SJSA1 (cell line): Measurements from ENCODE around the gene HINT1. TPM values are rescaled to one million over a fixed set of nuclear protein-coding genes. Genes with fewer than 3 reads are reported as not detected.
"Not testable (repeated sequence)": the region's sequence is repeated elsewhere in the genome, so short reads cannot be mapped to it uniquely, and the experiment has no call there.

Experiments used
- DNase-seq, 2 experiments: peaks; one replicate each; pipeline ENCODE4 v3.0.0-alpha.2; 2015 to 2020; ENCODE audit warnings: low spot score in 2 of 2, low read depth in 1 of 2
- H3K27ac ChIP-seq: fragments of 250-450 bp; sonication (Bioruptor Pico); 2 replicates; pipeline ENCODE4 v1.5.1; 2020; ENCODE audit warnings: mild to moderate bottlenecking, moderate library complexity
- H3K27me3 ChIP-seq: fragments of 250-450 bp; sonication (Bioruptor Pico); replicated peaks from 2 replicates; pipeline ENCODE4 v1.5.1; 2020; ENCODE audit warnings: mild to moderate bottlenecking, moderate library complexity
- H3K36me3 ChIP-seq: fragments of 250-450 bp; sonication (Bioruptor Pico); 2 replicates; pipeline ENCODE4 v1.5.1; 2020; ENCODE audit warnings: mild to moderate bottlenecking
- H3K4me1 ChIP-seq: fragments of 250-450 bp; sonication (Bioruptor Pico); replicated peaks from 2 replicates; pipeline ENCODE4 v1.6.1; 2021; ENCODE audit warnings: mild to moderate bottlenecking
- H3K4me3 ChIP-seq: fragments of 250-450 bp; sonication (Bioruptor Pico); 2 replicates; pipeline ENCODE4 v1.5.1; 2020; ENCODE audit warnings: mild to moderate bottlenecking
- H3K9me3 ChIP-seq: fragments of 250-450 bp; sonication (Bioruptor Pico); replicated peaks from 2 replicates; pipeline ENCODE4 v1.5.1; 2020; ENCODE audit warnings: mild to moderate bottlenecking
- total RNA-seq: library from RNA; depleted of rRNA; stranded (reverse); fragments of >200 nt; shearing (Covaris generic); gene quantifications from 2 replicates; pipeline ENCODE4 v1.2.3, GENCODE V29; 2014

HINT1 gene
- total RNA-seq, 1 experiment from 2014 or later: 555 TPM

- H3K27me3 ChIP-seq: no peaks in the 10 kb centered on the region
- peaks cover 22% of the 10 kb centered on the region for H3K4me1 ChIP-seq
- no peak overlapping the region for H3K27ac ChIP-seq
- no peaks in the 10 kb centered on the region for H3K9me3 ChIP-seq
- H3K4me3 ChIP-seq: no peak overlapping the region
- no peak for DNase-seq
- no peaks in the 10 kb centered on the region for H3K36me3 ChIP-seq
Measured at GRCh38 chr5:131194725-131195124, 29.7 kb upstream of the HINT1 start.

DNA sequence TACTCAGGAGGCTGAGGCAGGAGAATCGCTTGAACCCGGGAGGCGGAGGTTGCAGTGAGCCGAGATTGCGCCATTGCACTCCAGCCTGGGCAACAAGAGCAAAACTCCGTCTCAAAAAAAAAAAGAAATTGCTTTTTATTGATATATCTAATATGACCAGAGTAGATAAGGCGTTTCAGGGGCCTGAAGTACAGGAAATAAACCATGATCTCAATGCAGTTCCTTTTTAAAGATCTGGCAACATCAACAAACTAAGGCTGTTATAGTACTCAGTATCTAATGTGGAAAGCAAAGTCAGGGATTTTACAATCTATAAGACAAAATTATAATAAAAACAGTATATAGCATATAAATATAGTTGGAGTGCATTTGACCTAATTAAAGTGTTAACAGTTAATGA is 28.8 kb upstream of the HINT1 start:
- not testable (repeated sequence) for H3K9me3 ChIP-seq, H3K27ac ChIP-seq, H3K27me3 ChIP-seq, H3K4me3 ChIP-seq, DNase-seq, H3K36me3 ChIP-seq
- H3K4me1 ChIP-seq: peaks cover 22% of the 10 kb centered on the region

GRCh38 chr5:131193106-131193505 is 28.1 kb upstream of the HINT1 start:
- H3K27me3 ChIP-seq: no peaks in the 10 kb centered on the region
- H3K9me3 ChIP-seq: no peaks in the 10 kb centered on the region
- H3K27ac ChIP-seq: peak overlapping the region; percentile 4; the same call in 1 of the 2 replicates
- H3K4me3 ChIP-seq: no peak overlapping the region
- DNase-seq: peak; percentile 72 to 76
- peaks cover 22% of the 10 kb centered on the region for H3K4me1 ChIP-seq
- H3K36me3 ChIP-seq: no peaks in the 10 kb centered on the region

DNA sequence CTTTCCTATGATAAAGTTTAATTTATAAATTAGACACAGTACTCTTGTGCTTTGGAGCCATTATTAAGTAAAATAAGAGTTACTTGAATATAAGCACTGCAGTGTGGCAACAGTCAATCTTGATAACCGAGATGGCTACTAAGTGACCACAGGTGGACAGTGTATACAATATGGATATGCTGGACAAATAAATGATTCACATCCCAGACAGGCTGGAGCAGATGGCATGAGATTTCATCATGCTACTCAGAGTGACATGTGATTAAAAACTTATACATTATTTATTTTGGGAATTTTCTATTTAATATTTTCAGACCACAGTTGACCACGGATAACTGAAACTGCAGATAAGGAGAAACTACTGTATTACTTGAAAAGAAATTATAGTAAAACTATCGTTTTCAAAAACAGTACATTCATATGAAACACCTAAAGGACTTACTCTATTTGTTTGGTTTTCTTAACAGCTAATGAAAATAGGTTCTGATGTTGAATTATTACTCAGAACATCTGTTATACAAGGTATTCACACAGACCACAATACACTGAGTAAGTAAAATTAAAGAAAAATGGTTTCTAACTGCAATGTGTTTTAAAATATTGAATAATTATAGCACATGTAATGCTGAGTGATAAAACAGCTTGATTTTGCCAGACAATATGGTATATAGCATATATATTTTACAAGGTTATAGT is 21.7 kb upstream of the HINT1 start:
- H3K27me3 ChIP-seq: no peaks in the 10 kb centered on the region
- H3K27ac ChIP-seq: no peak overlapping the region
- peaks cover 3% of the 10 kb centered on the region for H3K4me1 ChIP-seq
- no peaks in the 10 kb centered on the region for H3K9me3 ChIP-seq
- peaks cover 4% of the 10 kb centered on the region; the same call in 1 of the 2 replicates for H3K36me3 ChIP-seq
- H3K4me3 ChIP-seq: no peak overlapping the region
- DNase-seq: no peak

DNA sequence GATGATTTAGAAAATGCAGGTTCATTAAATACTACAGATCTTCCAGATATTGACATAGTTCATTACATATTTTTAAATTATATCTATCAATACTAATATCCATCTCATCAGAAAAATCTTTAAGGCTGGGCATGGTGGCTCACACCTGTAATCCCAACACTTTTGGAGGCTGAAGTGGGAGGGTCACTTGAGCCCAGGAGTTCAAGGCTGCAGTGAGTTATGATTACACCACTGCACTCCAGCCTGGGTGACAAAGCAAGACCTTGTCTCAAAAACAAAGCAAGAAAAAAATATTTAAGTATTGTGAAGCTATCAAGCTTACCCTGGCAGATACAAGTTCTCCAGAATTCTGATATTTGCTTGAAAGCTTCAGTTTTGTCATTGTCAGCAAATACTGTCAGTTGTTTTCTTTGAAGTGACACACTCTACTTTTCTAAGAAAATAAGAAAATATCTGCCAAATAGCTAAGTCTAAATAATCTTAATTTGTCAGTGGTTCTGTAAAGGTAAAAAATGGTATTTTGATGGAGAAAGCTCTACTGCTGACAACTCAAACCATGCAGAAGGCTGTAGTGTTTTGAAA is 20.6 kb upstream of the HINT1 start:
- Histone ChIP-seq H3K27ac (no peak overlapping the region), H3K4me1 (no peaks in the 10 kb centered on the region), H3K9me3 (no peaks in the 10 kb centered on the region), H3K4me3 (no peak overlapping the region), H3K27me3 (no peaks in the 10 kb centered on the region), H3K36me3 (peaks cover 4% of the 10 kb centered on the region; the same call in 1 of the 2 replicates)
- DNase-seq: no peak

DNA sequence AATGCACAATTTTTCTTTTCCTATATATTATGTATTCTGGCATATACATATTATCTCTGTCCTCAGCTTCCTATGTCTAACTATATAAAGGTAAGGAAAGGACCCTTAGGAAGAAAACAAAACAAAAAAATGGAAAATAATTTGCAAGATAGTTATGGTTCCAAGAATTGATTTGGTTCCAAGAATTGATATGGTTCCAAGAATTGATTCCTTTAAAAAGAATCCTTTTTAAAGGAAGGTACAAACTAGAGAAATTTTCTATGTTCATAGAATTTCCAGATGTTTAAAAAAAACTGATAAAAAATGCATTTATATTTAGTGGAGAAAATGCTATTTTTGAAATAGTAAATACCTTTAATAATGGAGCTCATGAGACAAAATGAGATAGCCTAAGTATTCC is 17.8 kb upstream of the HINT1 start:
- no peaks in the 10 kb centered on the region for H3K4me1 ChIP-seq
- H3K36me3 ChIP-seq: peaks cover 4% of the 10 kb centered on the region; the same call in 1 of the 2 replicates
- H3K27ac ChIP-seq: no peak overlapping the region
- no peaks in the 10 kb centered on the region for H3K27me3 ChIP-seq
- H3K9me3 ChIP-seq: no peaks in the 10 kb centered on the region
- no peak for DNase-seq
- no peak overlapping the region for H3K4me3 ChIP-seq

GRCh38 chr5:131180407-131180806 is 15.4 kb upstream of the HINT1 start:
- Histone ChIP-seq H3K27ac (no peak overlapping the region), H3K4me1 (no peaks in the 10 kb centered on the region), H3K4me3 (no peak overlapping the region), H3K27me3 (no peaks in the 10 kb centered on the region), H3K36me3 (peaks cover 4% of the 10 kb centered on the region; the same call in 1 of the 2 replicates), H3K9me3 (no peaks in the 10 kb centered on the region)
- DNase-seq: no peak

DNA sequence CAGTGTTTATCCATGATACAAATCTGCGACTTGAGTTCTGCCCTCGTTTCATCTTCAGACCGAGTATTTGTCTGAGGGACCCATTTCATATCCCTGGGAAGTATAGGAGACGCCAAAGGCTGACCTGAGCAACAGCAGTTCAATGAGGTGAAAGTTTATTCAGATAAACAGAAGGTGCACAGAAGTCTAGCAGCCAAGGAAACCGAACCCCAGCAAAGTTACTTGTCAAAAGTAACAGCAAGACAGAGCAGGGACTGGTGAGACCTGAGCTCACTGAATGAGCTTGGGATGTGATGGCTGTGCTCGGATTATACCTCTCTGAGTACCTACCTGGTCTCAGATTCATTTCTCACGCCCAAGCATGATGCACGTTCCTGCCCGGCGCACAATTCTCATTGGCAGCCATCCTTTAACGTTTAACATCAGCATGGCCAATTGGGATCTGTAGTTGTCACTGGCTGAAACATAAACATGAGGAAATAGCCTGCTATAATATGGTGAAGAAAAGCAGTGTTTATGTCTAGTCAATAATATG is 6.3 kb upstream of the HINT1 start:
- Histone ChIP-seq H3K9me3 (no peaks in the 10 kb centered on the region), H3K36me3 (no peaks in the 10 kb centered on the region), H3K4me3 (peak overlapping the region; percentile 49), H3K27me3 (no peaks in the 10 kb centered on the region), H3K27ac (0 out of 2 replicates have a peak overlapping the region, but pooled peaks have one; percentile 1), H3K4me1 (peaks cover 9% of the 10 kb centered on the region)
- DNase-seq: no peak

DNA sequence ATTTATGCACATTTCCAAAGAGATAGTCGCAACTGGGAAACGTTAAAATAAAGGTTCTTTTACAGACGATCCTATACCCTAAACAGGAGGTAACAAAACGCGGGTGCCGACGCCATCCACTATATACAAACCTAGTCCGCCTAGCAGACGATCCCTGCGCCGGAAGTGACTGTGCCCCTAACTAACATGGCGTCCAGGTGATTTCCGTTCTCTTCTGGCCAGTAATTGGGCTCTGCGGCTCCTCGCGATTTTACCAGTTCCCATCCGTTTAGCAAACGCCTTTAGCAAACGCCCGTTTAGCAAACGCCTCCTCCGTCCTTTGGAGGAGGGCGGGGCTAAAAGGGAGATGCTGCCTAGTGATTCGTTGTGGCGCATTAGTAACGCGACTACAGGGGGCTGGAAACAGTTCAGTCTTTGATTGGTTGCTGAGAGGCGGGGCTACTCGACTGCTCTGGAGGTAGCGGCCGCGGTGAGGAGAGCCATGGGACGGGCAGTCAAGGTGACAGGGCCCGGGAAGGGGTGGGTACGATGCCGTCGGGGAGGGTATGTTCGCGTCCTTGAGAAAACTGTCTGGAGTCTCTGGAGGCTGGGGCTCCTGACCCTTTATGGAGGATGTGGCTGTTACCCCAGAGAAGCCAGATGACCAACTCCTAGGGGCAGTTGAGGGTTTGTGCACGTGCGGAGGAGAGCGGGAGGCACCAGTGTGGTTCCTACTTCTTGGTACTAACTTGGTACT is 5.7 kb upstream of the HINT1 start, which contains the start of gene LYRM7:
LYRM7 (plus strand) TSS at position 405 of the 736 bp plus-strand sequence; CDS start at position 482, 77 bp downstream.
- Histone ChIP-seq H3K27me3 (no peaks in the 10 kb centered on the region), H3K4me1 (peaks cover 9% of the 10 kb centered on the region), H3K27ac (peak within 1 kb of the TSS; percentile 20), H3K9me3 (no peaks in the 10 kb centered on the region), H3K4me3 (peak within 1 kb of the TSS; percentile 49), H3K36me3 (no peaks in the 10 kb centered on the region)
- peak; percentile 99 to 100 for DNase-seq

DNA sequence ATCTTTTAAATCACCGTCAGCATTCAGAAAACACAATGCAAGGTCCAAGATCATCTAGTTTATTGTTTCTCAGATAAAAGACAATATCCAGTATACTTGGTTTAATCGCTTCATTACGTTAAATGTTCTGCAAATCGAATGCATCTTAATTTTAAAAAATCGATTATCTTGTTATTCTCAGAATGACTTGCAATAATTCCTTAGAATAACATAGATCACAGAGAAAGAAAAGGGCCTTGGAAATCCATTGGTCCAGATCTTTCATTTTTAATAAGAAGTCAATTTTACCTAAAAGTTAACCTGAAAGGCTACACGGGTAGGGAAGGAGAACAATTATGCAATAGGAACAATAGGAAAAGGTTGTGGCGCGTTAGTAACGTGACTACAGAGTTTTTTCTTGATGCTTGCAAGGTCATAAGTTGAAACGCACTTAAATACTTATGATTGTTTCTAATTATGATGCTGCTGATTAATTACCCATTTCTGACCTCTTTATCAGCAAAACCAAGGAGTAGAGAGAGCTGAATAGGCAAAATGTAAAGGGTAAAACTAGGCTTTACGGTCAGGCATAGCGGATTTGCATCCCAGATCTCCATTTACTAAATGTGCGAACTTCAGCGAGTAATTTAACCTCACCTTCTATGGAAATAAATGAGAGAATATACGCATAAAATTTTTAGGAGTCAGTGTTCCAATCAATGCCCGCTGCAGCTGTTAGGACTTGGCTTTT is 4.9 kb upstream of the HINT1 start:
- H3K27ac ChIP-seq: peak overlapping the region; percentile 20
- peak overlapping the region; percentile 49 for H3K4me3 ChIP-seq
- DNase-seq: no peak
- H3K36me3 ChIP-seq: peaks cover under 1% of the 10 kb centered on the region
- H3K9me3 ChIP-seq: no peaks in the 10 kb centered on the region
- peaks cover 14% of the 10 kb centered on the region for H3K4me1 ChIP-seq
- no peaks in the 10 kb centered on the region for H3K27me3 ChIP-seq

- Histone ChIP-seq H3K4me1 (peaks cover 20% of the 10 kb centered on the region), H3K36me3 (peaks cover 17% of the 10 kb centered on the region), H3K27ac (no peak overlapping the region), H3K4me3 (no peak overlapping the region), H3K9me3 (no peaks in the 10 kb centered on the region), H3K27me3 (no peaks in the 10 kb centered on the region)
- no peak for DNase-seq
Measured at GRCh38 chr5:131167615-131168014, 2.6 kb upstream of the HINT1 start.

- no peaks in the 10 kb centered on the region for H3K27me3 ChIP-seq
- H3K4me1 ChIP-seq: peaks cover 10% of the 10 kb centered on the region
- H3K9me3 ChIP-seq: no peaks in the 10 kb centered on the region
- peak overlapping the region; percentile 77 for H3K4me3 ChIP-seq
- DNase-seq: peak; percentile 82 to 89
- H3K27ac ChIP-seq: peak overlapping the region; percentile 93
- peaks cover 48% of the 10 kb centered on the region for H3K36me3 ChIP-seq
Measured at GRCh38 chr5:131164191-131165118, 601 bp downstream of the HINT1 start.
